ENCODE data around the gene TMC8. TPM values are rescaled to one million over a fixed set of nuclear protein-coding genes. Genes with fewer than 3 reads are reported as not detected.

The TMC8 gene
- total and polyA plus RNA-seq, 2 donors (not counting 3 experiments of a cell fraction or from before 2014, with no cell fraction given) = 0.07 to 1.3 TPM

- Histone ChIP-seq H3K9me3 (replicated peaks; ENCODE audit: control insufficient read depth, insufficient read depth, low read length) (no peaks in the 10 kb centered on the region), H3K4me2 (ENCODE audit: insufficient read depth, low read length) (no peak overlapping the region), H3K79me2 (ENCODE audit: control insufficient read depth, insufficient read depth, low read length) (no peaks in the 10 kb centered on the region), H3K4me3 (replicated peaks in 1 of 3; ENCODE audit: insufficient read depth in 1 of 3, low read depth in 1 of 3, low read length in 3 of 3) (no peak overlapping the region), H3K36me3 (ENCODE audit: control insufficient read depth in 2 of 2, extremely low read depth in 1 of 2, insufficient read depth in 2 of 2, low read length in 2 of 2) (peaks cover 0 to 1% of the 10 kb centered on the region in 2 experiments), H3K4me1 (ENCODE audit: control insufficient read depth, extremely low read depth, insufficient read depth, low read length) (peaks cover 26% of the 10 kb centered on the region), H3K27me3 (ENCODE audit: control insufficient read depth in 2 of 2, insufficient read depth in 2 of 2, low read length in 2 of 2) (no peaks in the 10 kb centered on the region), H3K9ac (replicated peaks; ENCODE audit: extremely low read depth, insufficient read depth, low read length) (no peak overlapping the region), H2AFZ (ENCODE audit: low read depth, low read length) (no peak overlapping the region), H3K27ac (ENCODE audit: insufficient read depth, low read depth, low read length) (no peak overlapping the region), H3K9me1 (replicated peaks; ENCODE audit: control insufficient read depth, extremely low read depth, insufficient read depth, low read length) (no peaks in the 10 kb centered on the region), H4K20me1 (replicated peaks; ENCODE audit: control insufficient read depth, extremely low read depth, insufficient read depth, low read length) (no peaks in the 10 kb centered on the region)
- CTCF ChIA-PET = interaction anchor here (0.8 kb wide), 1 partner anchor 12 kb away, joined by 3 read pairs; no protein-coding TSS in a partner anchor
- intact Hi-C loops (cut with micrococcal nuclease) = loop anchor here (5.0 kb wide), 1 partner anchor 37 kb away; the partner anchor contains the start of gene SYNGR2
- dilution Hi-C loops (cut with MboI; ENCODE audit: extremely low pct_ligation_motif_present, low sequenced_read_pairs) = no loop called here
- no peak for TF ChIP-seq MAX (IDR thresholded peaks at IDR 0.05; ENCODE audit: insufficient read depth, insufficient read length)
- no peak for TF ChIP-seq POLR2AphosphoS5 (IDR thresholded peaks at IDR 0.05; ENCODE audit: insufficient read depth, low read depth, low read length)
- TF ChIP-seq CTCF (IDR thresholded peaks at IDR 0.05; ENCODE audit: extremely low read depth in 1 of 2, insufficient read depth in 1 of 2, low read depth in 1 of 2, low read length in 2 of 2) = no peak
- TF ChIP-seq GATA2 (IDR thresholded peaks at IDR 0.05; ENCODE audit: insufficient read depth, insufficient read length, low read depth, low read length) = no peak
- no peak for TF ChIP-seq FOS (IDR thresholded peaks at IDR 0.05; ENCODE audit: borderline replicate concordance, insufficient read depth, low read length)
- TF ChIP-seq POLR2A (IDR thresholded peaks at IDR 0.05; ENCODE audit: low read depth, low read length) = no peak
- TF ChIP-seq MYC (IDR thresholded peaks at IDR 0.05; ENCODE audit: low read depth, low read length) = no peak
- TF ChIP-seq JUN (IDR thresholded peaks at IDR 0.05; ENCODE audit: borderline replicate concordance, insufficient read depth, insufficient read length, low read depth) = no peak
- no peak for TF ChIP-seq EZH2 (IDR thresholded peaks at IDR 0.05; ENCODE audit: borderline replicate concordance, low read depth, low read length, severe bottlenecking)
- no peak for DNase-seq (ENCODE audit: low read depth, low spot score)
- FAIRE-seq = peak; percentile 24
- no TSS peak for BruUV-seq (replicated peaks)
- POLR2A ChIA-PET = no interaction called here
Observed at GRCh38 chr17:78130090-78130436, 508 bp upstream of the TMC8 start.
